CD8-positive, alpha-beta memory T cell (primary cell): ENCODE data around the gene ST8SIA5. TPM values are rescaled to one million over a fixed set of nuclear protein-coding genes. Genes with fewer than 3 reads are reported as not detected.

Source experiments
- CTCF ChIA-PET: fragments of 350-600 bp; sonication (Branson Sonifier 250); formaldehyde crosslinking; loops from one replicate; lab custom pipeline; 2021; ENCODE audit warnings: antibody characterized with exemption; lab: Charles Lee
- POLR2A ChIA-PET: fragments of 350-600 bp; sonication (Branson Sonifier 250); formaldehyde crosslinking; loops from one replicate; lab custom pipeline; 2021; ENCODE audit warnings: antibody characterized with exemption; lab: Charles Lee
- DNase-seq, 5 donors: peaks; one replicate each; pipeline versions ENCODE4 v3.0.0 to v3.0.0-alpha.2; 2020 to 2022; ENCODE audit warnings: mixed read lengths in 1 of 5
- H3K27ac ChIP-seq: one replicate; pipeline ENCODE4 v1.7.0; 2013; ENCODE audit warnings: low read depth, mild to moderate bottlenecking, low read length, moderate library complexity
- H3K27me3 ChIP-seq: 2 replicates; pipeline ENCODE4 v1.7.0; 2013; ENCODE audit warnings: low read length, mild to moderate bottlenecking; ENCODE audit not compliant: insufficient read depth, poor library complexity, severe bottlenecking
- H3K36me3 ChIP-seq: 2 replicates; pipeline ENCODE4 v1.7.0; 2013; ENCODE audit warnings: mild to moderate bottlenecking, low read length, moderate library complexity; ENCODE audit not compliant: insufficient read depth
- H3K4me1 ChIP-seq: 2 replicates; pipeline ENCODE4 v1.7.0; 2013; ENCODE audit warnings: mild to moderate bottlenecking, low read length, moderate library complexity; ENCODE audit not compliant: insufficient read depth
- H3K4me3 ChIP-seq: 2 replicates; pipeline ENCODE4 v1.7.0; 2013; ENCODE audit warnings: mild to moderate bottlenecking, low read length
- H3K9me3 ChIP-seq: 2 replicates; pipeline ENCODE4 v1.7.0; 2013; ENCODE audit warnings: mild to moderate bottlenecking, low read length
- H3K27ac Mint-ChIP-seq, 8 donors: one replicate each; pipeline ENCODE4 v1.8.0; 2020 to 2021; ENCODE audit warnings: mixed read lengths in 8 of 8, mild to moderate bottlenecking in 6 of 8, inconsistent platforms in 3 of 8, moderate library complexity in 3 of 8
- H3K27me3 Mint-ChIP-seq, 2 donors: one replicate each; pipeline ENCODE4 v1.8.0; 2020 to 2021; ENCODE audit warnings: mixed read lengths in 2 of 2, mild to moderate bottlenecking in 1 of 2, moderate library complexity in 1 of 2
- H3K36me3 Mint-ChIP-seq, 3 donors: one replicate each; pipeline ENCODE4 v1.8.0; 2020 to 2021; ENCODE audit warnings: mixed read lengths in 3 of 3, inconsistent platforms in 1 of 3, mild to moderate bottlenecking in 1 of 3
- H3K4me1 Mint-ChIP-seq, 3 donors: one replicate each; pipeline ENCODE4 v1.8.0; 2020 to 2021; ENCODE audit warnings: mixed read lengths in 3 of 3, inconsistent platforms in 1 of 3, mild to moderate bottlenecking in 1 of 3
- H3K4me3 Mint-ChIP-seq, 7 donors: one replicate each; pipeline ENCODE4 v1.8.0; 2020 to 2021; ENCODE audit warnings: mixed read lengths in 7 of 7, mild to moderate bottlenecking in 6 of 7, moderate library complexity in 4 of 7, inconsistent platforms in 2 of 7
- H3K9me3 Mint-ChIP-seq, 5 donors: one replicate each; pipeline ENCODE4 v1.8.0; 2020 to 2022; ENCODE audit warnings: mixed read lengths in 5 of 5, mild to moderate bottlenecking in 3 of 5, moderate library complexity in 2 of 5, inconsistent platforms in 1 of 5
- polyA plus RNA-seq: library from polyadenylated mRNA; unstranded; fragments of 300-500 nt; fragmentation: Illumina TruSeq; gene quantifications from one replicate; pipeline ENCODE4 v1.2.3, GENCODE V29; 2021
- total RNA-seq, 2 experiments: library from RNA; stranded (reverse); gene quantifications; one replicate each; pipeline ENCODE4 v1.2.3, GENCODE V29; 2021

ST8SIA5 gene
- total and polyA plus RNA-seq, 3 experiments from 2014 or later, result 0.23 TPM; not detected in 2

DNA sequence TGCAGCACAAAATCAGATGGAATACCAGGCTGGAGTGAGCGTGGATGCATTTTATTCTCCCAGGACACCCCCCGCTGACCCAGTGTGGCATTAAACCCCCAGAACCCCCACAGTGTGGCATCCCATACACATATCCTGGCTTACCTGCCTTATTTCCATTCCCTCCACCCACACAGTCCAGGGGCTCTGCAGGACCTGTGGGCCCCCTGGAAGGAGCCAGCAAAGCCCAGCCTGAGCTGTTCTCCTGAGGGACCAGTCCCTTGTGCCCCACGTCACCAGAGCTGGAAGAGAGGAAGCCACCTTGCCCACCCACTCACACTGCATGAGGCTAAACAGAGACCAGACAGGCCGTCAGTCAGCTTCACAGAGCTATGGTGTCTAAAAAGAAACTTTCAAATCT lies 20.1 kb downstream of the ST8SIA5 start:
- H3K9me3 ChIP-seq, result no peaks in the 10 kb centered on the region
- H3K4me3 ChIP-seq, result no peak overlapping the region
- H3K4me3 Mint-ChIP-seq, result no peak overlapping the region
- no peak overlapping the region for H3K27ac ChIP-seq
- no peaks in the 10 kb centered on the region for H3K4me1 ChIP-seq
- no peak overlapping the region for H3K27ac Mint-ChIP-seq
- no peaks in the 10 kb centered on the region for H3K36me3 ChIP-seq
- H3K4me1 Mint-ChIP-seq, result no peaks in the 10 kb centered on the region
- no peaks in the 10 kb centered on the region for H3K27me3 ChIP-seq
- peaks cover 0 to 4% (median 0%) of the 10 kb centered on the region in 3 donors for H3K36me3 Mint-ChIP-seq
- POLR2A ChIA-PET, result no interaction called here
- H3K27me3 Mint-ChIP-seq, result peaks cover 26 to 49% of the 10 kb centered on the region in 2 donors
- no peak for DNase-seq
- CTCF ChIA-PET, result no interaction called here
- peaks cover 0 to 7% (median 1%) of the 10 kb centered on the region in 5 donors for H3K9me3 Mint-ChIP-seq

- peaks cover 0 to 4% (median 0%) of the 10 kb centered on the region in 3 donors for H3K36me3 Mint-ChIP-seq
- H3K4me3 Mint-ChIP-seq, result no peak overlapping the region
- H3K9me3 ChIP-seq, result no peaks in the 10 kb centered on the region
- peaks cover 28 to 45% of the 10 kb centered on the region in 2 donors for H3K27me3 Mint-ChIP-seq
- no peak overlapping the region for H3K27ac Mint-ChIP-seq
- no peaks in the 10 kb centered on the region for H3K36me3 ChIP-seq
- no peak for DNase-seq
- no peaks in the 10 kb centered on the region for H3K4me1 ChIP-seq
- no peak overlapping the region for H3K4me3 ChIP-seq
- POLR2A ChIA-PET, result no interaction called here
- H3K9me3 Mint-ChIP-seq, result peaks cover 0 to 9% (median 2%) of the 10 kb centered on the region in 5 donors
- no peaks in the 10 kb centered on the region for H3K4me1 Mint-ChIP-seq
- no peak overlapping the region for H3K27ac ChIP-seq
- H3K27me3 ChIP-seq, result no peaks in the 10 kb centered on the region
- CTCF ChIA-PET, result no interaction called here
Observed at GRCh38 chr18:46736135-46736534, 20.7 kb downstream of the ST8SIA5 start.

DNA sequence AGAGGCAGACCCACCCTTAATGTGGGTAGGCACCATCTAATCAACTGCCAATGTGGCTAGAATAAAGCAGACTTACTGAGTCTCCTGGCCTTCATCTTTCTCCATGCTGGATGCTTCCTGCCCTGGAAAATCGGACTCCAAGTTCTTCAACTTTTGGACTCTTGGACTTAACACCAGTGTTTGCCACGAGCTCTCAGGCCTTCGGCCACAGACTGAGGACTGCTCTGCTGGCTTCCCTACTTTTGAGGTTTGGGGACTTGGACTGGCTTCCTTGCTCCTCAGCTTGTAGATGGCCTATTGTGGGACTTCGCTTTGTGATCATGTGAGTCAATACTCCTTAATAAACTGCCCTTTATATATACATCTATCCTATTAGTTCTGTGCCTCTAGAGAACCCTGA lies 21.9 kb downstream of the ST8SIA5 start:
- no peaks in the 10 kb centered on the region for H3K4me1 Mint-ChIP-seq
- no peaks in the 10 kb centered on the region for H3K9me3 ChIP-seq
- CTCF ChIA-PET, result no interaction called here
- H3K9me3 Mint-ChIP-seq, result peaks cover 2 to 17% (median 8%) of the 10 kb centered on the region in 5 donors
- H3K4me3 ChIP-seq, result no peak overlapping the region
- peaks cover 28 to 42% of the 10 kb centered on the region in 2 donors for H3K27me3 Mint-ChIP-seq
- H3K27ac ChIP-seq, result no peak overlapping the region
- H3K27ac Mint-ChIP-seq, result no peak overlapping the region
- H3K36me3 ChIP-seq, result no peaks in the 10 kb centered on the region
- H3K36me3 Mint-ChIP-seq, result peaks cover 0 to 2% (median 0%) of the 10 kb centered on the region in 3 donors
- no peaks in the 10 kb centered on the region for H3K4me1 ChIP-seq
- no peak overlapping the region for H3K4me3 Mint-ChIP-seq
- H3K27me3 ChIP-seq, result no peaks in the 10 kb centered on the region
- POLR2A ChIA-PET, result no interaction called here
- DNase-seq, result no peak

DNA sequence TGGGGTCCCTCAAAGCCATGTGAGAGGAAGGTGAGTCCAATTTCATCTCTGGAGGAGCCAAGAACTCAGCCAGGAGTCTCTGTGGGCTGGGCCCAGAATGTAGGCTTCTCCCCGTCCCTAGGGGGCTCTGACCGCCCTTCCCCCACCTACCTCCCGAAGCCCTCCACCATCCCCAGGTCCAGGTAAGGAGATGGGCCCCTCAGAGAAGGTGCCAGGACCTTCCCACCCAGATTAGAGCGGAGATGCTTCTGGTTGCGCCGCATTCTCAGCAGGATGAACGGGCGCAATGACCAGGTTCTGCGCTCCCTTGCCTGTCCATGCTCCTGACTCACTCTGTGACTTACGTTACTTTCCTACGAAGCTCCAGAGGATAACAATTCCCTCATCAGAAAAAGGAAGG lies 23.0 kb downstream of the ST8SIA5 start:
- Mint-ChIP-seq H3K4me1 (no peaks in the 10 kb centered on the region), H3K27me3 (peaks cover 27 to 37% of the 10 kb centered on the region in 2 donors), H3K4me3 (no peak overlapping the region), H3K9me3 (peaks cover 3 to 21% (median 12%) of the 10 kb centered on the region in 5 donors), H3K27ac (no peak overlapping the region), H3K36me3 (peaks cover 0 to 8% (median 0%) of the 10 kb centered on the region in 3 donors)
- Histone ChIP-seq H3K4me3 (no peak overlapping the region), H3K9me3 (no peaks in the 10 kb centered on the region), H3K27ac (no peak overlapping the region), H3K27me3 (no peaks in the 10 kb centered on the region), H3K36me3 (no peaks in the 10 kb centered on the region), H3K4me1 (no peaks in the 10 kb centered on the region)
- ChIA-PET POLR2A (no interaction called here), CTCF (no interaction called here)
- DNase-seq, result no peak

DNA sequence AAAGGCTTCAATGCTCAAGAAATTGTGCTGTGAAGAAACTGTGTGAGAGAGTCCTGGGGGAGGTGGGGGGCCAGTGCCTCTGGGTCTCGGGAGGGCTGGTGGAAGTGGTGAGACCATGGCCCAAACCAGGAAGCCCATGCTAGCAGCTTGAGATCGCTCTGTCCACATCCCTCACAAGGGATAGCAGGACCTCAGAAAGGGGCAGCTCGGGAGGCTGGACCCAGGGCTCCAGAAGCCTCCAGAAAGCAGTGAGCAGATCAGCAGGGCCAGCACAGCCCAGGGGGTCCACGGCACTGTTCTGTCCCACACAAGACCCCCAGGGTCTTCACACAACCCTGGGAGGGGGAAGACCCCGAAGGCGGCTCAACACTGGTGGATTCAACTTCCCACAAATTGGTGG lies 24.1 kb downstream of the ST8SIA5 start:
- H3K4me1 Mint-ChIP-seq, result no peaks in the 10 kb centered on the region
- DNase-seq, result no peak
- H3K4me3 ChIP-seq, result no peak overlapping the region
- H3K4me1 ChIP-seq, result no peaks in the 10 kb centered on the region
- no peak overlapping the region for H3K27ac Mint-ChIP-seq
- ChIA-PET POLR2A (no interaction called here), CTCF (no interaction called here)
- peaks cover 25 to 27% of the 10 kb centered on the region in 2 donors for H3K27me3 Mint-ChIP-seq
- no peaks in the 10 kb centered on the region for H3K27me3 ChIP-seq
- H3K27ac ChIP-seq, result no peak overlapping the region
- peaks cover 0 to 9% (median 0%) of the 10 kb centered on the region in 3 donors for H3K36me3 Mint-ChIP-seq
- no peaks in the 10 kb centered on the region for H3K9me3 ChIP-seq
- H3K9me3 Mint-ChIP-seq, result peaks cover 2 to 21% (median 12%) of the 10 kb centered on the region in 5 donors
- no peaks in the 10 kb centered on the region for H3K36me3 ChIP-seq
- H3K4me3 Mint-ChIP-seq, result no peak overlapping the region

DNA sequence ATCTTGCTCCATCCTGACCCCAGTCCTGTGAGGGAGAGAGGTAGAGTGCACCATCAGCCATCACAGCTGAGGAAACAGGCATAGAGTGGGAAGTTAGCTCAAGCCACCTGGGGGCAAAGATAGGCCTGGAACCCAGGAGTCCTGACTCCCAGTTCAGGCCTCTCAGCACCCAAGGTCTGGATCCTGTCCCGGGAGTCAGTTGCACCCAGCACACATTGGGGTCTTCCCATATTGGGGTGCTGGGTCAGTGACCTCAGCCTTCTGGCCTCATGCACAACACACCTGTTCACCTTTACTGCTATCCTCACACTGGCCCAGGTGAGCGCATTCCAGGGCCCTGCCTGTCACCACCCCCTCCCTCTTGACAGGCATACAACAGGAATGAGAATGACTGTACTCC lies 24.7 kb downstream of the ST8SIA5 start:
- no peak overlapping the region for H3K4me3 Mint-ChIP-seq
- POLR2A ChIA-PET, result no interaction called here
- no peaks in the 10 kb centered on the region for H3K4me1 Mint-ChIP-seq
- H3K4me1 ChIP-seq, result no peaks in the 10 kb centered on the region
- H3K36me3 ChIP-seq, result no peaks in the 10 kb centered on the region
- peaks cover 22 to 24% of the 10 kb centered on the region in 2 donors for H3K27me3 Mint-ChIP-seq
- peaks cover 0 to 9% (median 0%) of the 10 kb centered on the region in 3 donors for H3K36me3 Mint-ChIP-seq
- CTCF ChIA-PET, result no interaction called here
- H3K9me3 ChIP-seq, result no peaks in the 10 kb centered on the region
- no peak for DNase-seq
- no peak overlapping the region for H3K27ac Mint-ChIP-seq
- H3K27me3 ChIP-seq, result no peaks in the 10 kb centered on the region
- H3K27ac ChIP-seq, result no peak overlapping the region
- peaks cover 2 to 21% (median 12%) of the 10 kb centered on the region in 5 donors for H3K9me3 Mint-ChIP-seq
- H3K4me3 ChIP-seq, result no peak overlapping the region

- ChIA-PET POLR2A (no interaction called here), CTCF (no interaction called here)
- Histone ChIP-seq H3K27me3 (no peaks in the 10 kb centered on the region), H3K4me3 (no peak overlapping the region), H3K9me3 (no peaks in the 10 kb centered on the region), H3K27ac (no peak overlapping the region), H3K36me3 (no peaks in the 10 kb centered on the region), H3K4me1 (no peaks in the 10 kb centered on the region)
- Mint-ChIP-seq H3K4me3 (no peak overlapping the region), H3K36me3 (peaks cover 0 to 9% (median 0%) of the 10 kb centered on the region in 3 donors), H3K27ac (no peak overlapping the region), H3K27me3 (peaks cover 15 to 20% of the 10 kb centered on the region in 2 donors), H3K4me1 (no peaks in the 10 kb centered on the region), H3K9me3 (peaks cover 2 to 21% (median 12%) of the 10 kb centered on the region in 5 donors)
- no peak for DNase-seq
Observed at GRCh38 chr18:46731316-46731715, 25.5 kb downstream of the ST8SIA5 start.

- no peaks in the 10 kb centered on the region for H3K4me1 ChIP-seq
- POLR2A ChIA-PET, result no interaction called here
- CTCF ChIA-PET, result no interaction called here
- no peak overlapping the region for H3K27ac Mint-ChIP-seq
- peaks cover 9 to 13% of the 10 kb centered on the region in 2 donors for H3K27me3 Mint-ChIP-seq
- DNase-seq, result no peak
- H3K36me3 ChIP-seq, result no peaks in the 10 kb centered on the region
- no peak overlapping the region for H3K4me3 Mint-ChIP-seq
- no peaks in the 10 kb centered on the region for H3K27me3 ChIP-seq
- peaks cover 0 to 9% (median 0%) of the 10 kb centered on the region in 3 donors for H3K36me3 Mint-ChIP-seq
- H3K9me3 Mint-ChIP-seq, result peaks cover 2 to 21% (median 12%) of the 10 kb centered on the region in 5 donors
- no peaks in the 10 kb centered on the region for H3K4me1 Mint-ChIP-seq
- no peaks in the 10 kb centered on the region for H3K9me3 ChIP-seq
- no peak overlapping the region for H3K4me3 ChIP-seq
- no peak overlapping the region for H3K27ac ChIP-seq
Observed at GRCh38 chr18:46728219-46728930, 28.5 kb downstream of the ST8SIA5 start.
